ENCODE data around the gene TBL2. TPM values are rescaled to one million over a fixed set of nuclear protein-coding genes. Genes with fewer than 3 reads are reported as not detected.
"Not testable (repeated sequence)": the region's sequence is repeated elsewhere in the genome, so short reads cannot be mapped to it uniquely, and the experiment has no call there.

Gene TBL2
- total RNA-seq, 2 experiments from 2014 or later: 36.9 to 47.9 TPM

DNA sequence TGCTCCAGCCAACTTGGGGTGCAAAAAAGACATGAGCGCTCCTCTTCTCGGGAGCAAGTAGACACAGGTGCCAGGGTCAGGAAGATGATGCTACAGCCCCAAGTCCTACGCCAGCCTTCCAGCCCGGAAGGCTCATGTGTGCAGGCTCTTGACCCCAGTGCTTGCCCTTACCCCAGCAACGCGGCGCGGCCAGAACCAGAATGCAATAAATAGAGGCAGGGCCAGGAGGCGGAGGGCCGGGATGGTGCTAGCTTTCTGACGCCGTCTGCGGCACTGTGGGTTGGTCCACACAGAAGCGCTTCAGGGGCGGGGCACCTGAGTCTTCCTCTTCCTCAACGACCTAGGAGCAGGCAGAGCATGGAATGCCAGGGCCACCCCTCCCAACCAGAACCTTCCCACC is 41.3 kb downstream of the TBL2 start:
- no TSS peak for BruUV-seq (replicated peaks)
- H3K4me2 ChIP-seq (ENCODE audit: low read length): no peak overlapping the region
- no peaks in the 10 kb centered on the region for H3K79me2 ChIP-seq (ENCODE audit: insufficient read depth, low read depth, low read length)
- TF ChIP-seq EZH2phosphoT487 (IDR thresholded peaks at IDR 0.05; ENCODE audit: borderline replicate concordance, low read depth, low read length): no peak
- no peak for TF ChIP-seq CTCF (conservative IDR thresholded peaks at IDR 0.05; ENCODE audit: low read length)
- no peak overlapping the region for H2AFZ ChIP-seq (ENCODE audit: low read length)
- H3K9me3 ChIP-seq (ENCODE audit: low read length): no peaks in the 10 kb centered on the region
- no peak overlapping the region for H3K27ac ChIP-seq (ENCODE audit: low read depth, low read length, poor library complexity, severe bottlenecking)
- no peaks in the 10 kb centered on the region for H3K9me2 ChIP-seq (ENCODE audit: insufficient read depth, low read length)
- H3K4me1 ChIP-seq (ENCODE audit: insufficient read depth, low read length, poor library complexity, severe bottlenecking): no peaks in the 10 kb centered on the region
- POLR2A ChIA-PET: interaction anchor here (0.6 kb wide), 1 partner anchor 592 kb away, joined by 3 read pairs; no protein-coding TSS in a partner anchor
- DNase-seq (ENCODE audit: low spot score): no peak
- no peaks in the 10 kb centered on the region for H4K20me1 ChIP-seq (ENCODE audit: insufficient read depth, low read length)
- intact Hi-C loops (cut with micrococcal nuclease; ENCODE audit: unreplicated experiment): no loop called here
- CTCF ChIA-PET (ENCODE audit: unreplicated experiment): no interaction called here
- H3K36me3 ChIP-seq (ENCODE audit: insufficient read depth, low read length): peaks cover 66% of the 10 kb centered on the region
- no peak overlapping the region for H3K4me3 ChIP-seq (ENCODE audit: low read depth, low read length, poor library complexity, severe bottlenecking)

- peaks cover 61% of the 10 kb centered on the region for H3K36me3 ChIP-seq (ENCODE audit: insufficient read depth, low read length)
- H4K20me1 ChIP-seq (ENCODE audit: insufficient read depth, low read length): no peaks in the 10 kb centered on the region
- no peaks in the 10 kb centered on the region for H3K4me1 ChIP-seq (ENCODE audit: insufficient read depth, low read length, poor library complexity, severe bottlenecking)
- H3K79me2 ChIP-seq (ENCODE audit: insufficient read depth, low read depth, low read length): no peaks in the 10 kb centered on the region
- ChIA-PET POLR2A (interaction anchor here (0.6 to 0.8 kb wide), 2 partner anchors 11 to 592 kb away, joined by 3 to 6 read pairs; no protein-coding TSS in a partner anchor), CTCF (ENCODE audit: unreplicated experiment) (no interaction called here)
- intact Hi-C loops (cut with micrococcal nuclease; ENCODE audit: unreplicated experiment): no loop called here
- no peak for TF ChIP-seq CTCF (conservative IDR thresholded peaks at IDR 0.05; ENCODE audit: low read length)
- TF ChIP-seq EZH2phosphoT487 (IDR thresholded peaks at IDR 0.05; ENCODE audit: borderline replicate concordance, low read depth, low read length): no peak
- no peaks in the 10 kb centered on the region for H3K9me3 ChIP-seq (ENCODE audit: low read length)
- H3K27ac ChIP-seq (ENCODE audit: low read depth, low read length, poor library complexity, severe bottlenecking): no peak overlapping the region
- H3K4me3 ChIP-seq (ENCODE audit: low read depth, low read length, poor library complexity, severe bottlenecking): no peak overlapping the region
- TSS peak; percentile 64 for BruUV-seq (replicated peaks)
- no peak overlapping the region for H2AFZ ChIP-seq (ENCODE audit: low read length)
- no peak for DNase-seq (ENCODE audit: low spot score)
- H3K9me2 ChIP-seq (ENCODE audit: insufficient read depth, low read length): no peaks in the 10 kb centered on the region
- no peak overlapping the region for H3K4me2 ChIP-seq (ENCODE audit: low read length)
These were observed 41.9 kb downstream of the TBL2 start for GRCh38 chr7:73536479-73536878.

DNA sequence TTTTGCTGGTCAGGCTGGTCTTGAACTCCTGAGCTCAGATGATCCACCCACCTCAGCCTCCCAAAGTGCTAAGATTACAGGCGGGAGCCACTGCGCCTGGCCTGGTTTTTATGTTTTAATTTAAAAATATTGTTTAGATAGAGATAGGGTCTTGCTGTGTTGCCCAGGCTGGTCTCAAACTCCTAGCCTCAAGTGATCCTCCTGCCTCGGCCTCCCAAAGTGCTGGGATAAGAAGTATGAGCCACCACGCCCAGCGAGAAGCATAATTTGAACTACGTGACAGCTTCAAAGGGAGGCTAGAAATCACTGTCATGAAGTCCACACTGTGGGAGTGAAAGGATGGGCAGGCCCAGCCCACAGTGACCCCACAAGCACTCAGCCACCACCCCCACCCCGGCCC is 42.5 kb downstream of the TBL2 start:
- H3K9me3 ChIP-seq (ENCODE audit: low read length); BruUV-seq (replicated peaks); H3K79me2 ChIP-seq (ENCODE audit: insufficient read depth, low read depth, low read length); intact Hi-C loops (cut with micrococcal nuclease; ENCODE audit: unreplicated experiment); H3K4me2 ChIP-seq (ENCODE audit: low read length); H3K9me2 ChIP-seq (ENCODE audit: insufficient read depth, low read length); H4K20me1 ChIP-seq (ENCODE audit: insufficient read depth, low read length); H3K27ac ChIP-seq (ENCODE audit: low read depth, low read length, poor library complexity, severe bottlenecking); H3K4me3 ChIP-seq (ENCODE audit: low read depth, low read length, poor library complexity, severe bottlenecking); DNase-seq (ENCODE audit: low spot score); CTCF ChIA-PET (ENCODE audit: unreplicated experiment); H2AFZ ChIP-seq (ENCODE audit: low read length); H3K4me1 ChIP-seq (ENCODE audit: insufficient read depth, low read length, poor library complexity, severe bottlenecking): not testable (repeated sequence)
- POLR2A ChIA-PET: interaction anchor here (0.8 kb wide), 1 partner anchor 10 kb away, joined by 6 read pairs; no protein-coding TSS in a partner anchor
- peaks cover 60% of the 10 kb centered on the region for H3K36me3 ChIP-seq (ENCODE audit: insufficient read depth, low read length)

All from OCI-LY7 (cell line).